Testis (tissue), 3 donors: ENCODE data around the gene STYXL1. TPM values are rescaled to one million over a fixed set of nuclear protein-coding genes. Genes with fewer than 3 reads are reported as not detected.

Experiments
- DNase-seq: peaks from one replicate; pipeline ENCODE4 v3.0.0-alpha.2; 2019
- H3K27ac ChIP-seq, 2 donors: fragments of 200-600 bp; sonication (generic); one replicate each; pipeline ENCODE4 v1.5.1; 2019
- H3K27me3 ChIP-seq: fragments of 200-600 bp; sonication (generic); one replicate; pipeline ENCODE4 v1.5.1; 2019
- H3K36me3 ChIP-seq: fragments of 200-600 bp; sonication (generic); one replicate; pipeline ENCODE4 v1.5.1; 2017; ENCODE audit warnings: low read depth; ENCODE audit errors: missing control alignments
- H3K4me1 ChIP-seq: fragments of 200-600 bp; sonication (generic); one replicate; pipeline ENCODE4 v1.5.1; 2019
- H3K4me3 ChIP-seq, 2 donors: fragments of 200-600 bp; sonication (generic); one replicate each; pipeline ENCODE4 v1.5.1; 2017 to 2019
- H3K9me3 ChIP-seq: fragments of 200-600 bp; sonication (generic); one replicate; pipeline ENCODE4 v1.5.1; 2017
- CTCF ChIP-seq, 3 experiments: fragments of 450-650 bp in 2 of 3; fragments of 200-600 bp in 1 of 3; sonication (generic) in 1 of 3; IDR thresholded peaks; one replicate each; pipeline ENCODE4 v1.5.1; 2016 to 2019; ENCODE audit warnings: antibody characterized with exemption in 3 of 3, mild to moderate bottlenecking in 2 of 3, moderate library complexity in 1 of 3
- POLR2A ChIP-seq: fragments of 450-650 bp; IDR thresholded peaks from one replicate; pipeline ENCODE4 v1.6.1; 2017; ENCODE audit warnings: antibody characterized with exemption, mild to moderate bottlenecking, moderate library complexity
- WGBS, 2 donors: methylation state at CpG; one replicate each; pipeline ENCODE4 v1.1.5; 2018; 5-methylcytosine and 5-hydroxymethylcytosine counted together
- intact Hi-C: fragments of 100-400 bp; cut with DNase I; formaldehyde crosslinking; loops from one replicate; pipeline ENCODE4 v1.15.1; 2023; ENCODE audit warnings: low total_unique reads
- polyA plus RNA-seq: library from polyadenylated mRNA; stranded (reverse); fragments of 350-450 nt; fragmentation: Illumina TruSeq; extraction: RNeasy Lipid Tissue Mini Kit (QIAGEN cat#74804); gene quantifications from one replicate; pipeline ENCODE4 v1.2.3, GENCODE V29; 2014; ENCODE audit warnings: low read depth, low replicate concordance; ENCODE audit not compliant: insufficient read depth
- total RNA-seq, 2 donors: library from RNA; depleted of rRNA; stranded (reverse); fragments of >200 nt; gene quantifications; one replicate each; pipeline ENCODE4 v1.2.3, GENCODE V29; 2016

Gene STYXL1
- total and polyA plus RNA-seq, 3 donors from 2014 or later = 47.0 to 122 (median 48.3) TPM

GRCh38 chr7:75977743-75978142 is 70.1 kb downstream of the STYXL1 start:
- Histone ChIP-seq H3K4me1 (peaks cover 17% of the 10 kb centered on the region), H3K9me3 (no peaks in the 10 kb centered on the region), H3K27ac (peak overlapping the region in 1 of 2 donors; percentile 25), H3K36me3 (no peaks in the 10 kb centered on the region), H3K27me3 (no peaks in the 10 kb centered on the region), H3K4me3 (no peak overlapping the region)
- WGBS, 2 donors = 53 to 63% methylated on average over 8 of the region's 8 CpGs
- TF ChIP-seq CTCF (IDR thresholded peaks at IDR 0.05) (no peak), POLR2A (no peak)
- DNase-seq = peak; percentile 74
- intact Hi-C loops = no loop called here

GRCh38 chr7:75971961-75972763 is 75.6 kb downstream of the STYXL1 start:
- TF ChIP-seq CTCF (IDR thresholded peaks at IDR 0.05) = no peak
- no peak for TF ChIP-seq POLR2A
- 72 to 80% methylated on average over 17 to 19 of the region's 19 CpGs for WGBS, 2 donors
- intact Hi-C loops = no loop called here
- Histone ChIP-seq H3K27me3 (no peaks in the 10 kb centered on the region), H3K36me3 (no peaks in the 10 kb centered on the region), H3K9me3 (no peaks in the 10 kb centered on the region), H3K27ac (no peak overlapping the region), H3K4me3 (no peak overlapping the region), H3K4me1 (peaks cover 24% of the 10 kb centered on the region)
- DNase-seq = no peak

- 83 to 93% methylated on average over 14 of the region's 14 CpGs for WGBS, 2 donors
These were observed 76.4 kb downstream of the STYXL1 start for GRCh38 chr7:75971309-75971960.

GRCh38 chr7:75969704-75970498 is 77.9 kb downstream of the STYXL1 start:
- no peak for TF ChIP-seq POLR2A
- no peak for TF ChIP-seq CTCF (IDR thresholded peaks at IDR 0.05)
- DNase-seq = no peak
- 88 to 92% methylated on average over 30 of the region's 30 CpGs for WGBS, 2 donors
- peak overlapping the region in 1 of 2 donors; percentile 71 for H3K27ac ChIP-seq
- no peaks in the 10 kb centered on the region for H3K9me3 ChIP-seq
- H3K4me3 ChIP-seq = no peak overlapping the region
- intact Hi-C loops = no loop called here
- no peaks in the 10 kb centered on the region for H3K36me3 ChIP-seq
- H3K27me3 ChIP-seq = no peaks in the 10 kb centered on the region
- peaks cover 38% of the 10 kb centered on the region for H3K4me1 ChIP-seq

More at GRCh38 chr7:75971309-75971960, 76.4 kb downstream of the STYXL1 start:
- Histone ChIP-seq H3K27me3 (no peaks in the 10 kb centered on the region), H3K27ac (no peak overlapping the region), H3K36me3 (no peaks in the 10 kb centered on the region), H3K9me3 (no peaks in the 10 kb centered on the region), H3K4me3 (no peak overlapping the region), H3K4me1 (peaks cover 28% of the 10 kb centered on the region)
- no peak for TF ChIP-seq POLR2A
- no peak for TF ChIP-seq CTCF (IDR thresholded peaks at IDR 0.05)
- intact Hi-C loops = no loop called here
- no peak for DNase-seq
